Effector memory CD4-positive, alpha-beta T cell (primary cell): ENCODE results near the gene PCDHA4.
"Not testable (repeated sequence)": the region's sequence is repeated elsewhere in the genome, so short reads cannot be mapped to it uniquely, and the experiment has no call there.

Experiments
- DNase-seq, 3 donors: peaks; one replicate each; pipeline ENCODE4 v3.0.0-alpha.2; 2020
- H3K27ac ChIP-seq: 2 replicates; pipeline ENCODE4 v1.7.0; 2013; ENCODE audit warnings: mild to moderate bottlenecking, low read length, moderate library complexity; ENCODE audit not compliant: insufficient read depth, poor library complexity, severe bottlenecking
- H3K27me3 ChIP-seq: replicated peaks from 2 replicates; pipeline ENCODE4 v1.7.0; 2013; ENCODE audit warnings: mild to moderate bottlenecking, low read length; ENCODE audit not compliant: insufficient read depth, control insufficient read depth, poor library complexity, severe bottlenecking
- H3K36me3 ChIP-seq: 2 replicates; pipeline ENCODE4 v1.7.0; 2013; ENCODE audit warnings: mild to moderate bottlenecking, low read length, moderate library complexity; ENCODE audit not compliant: control insufficient read depth, insufficient read depth
- H3K4me1 ChIP-seq: 2 replicates; pipeline ENCODE4 v1.7.0; 2013; ENCODE audit warnings: low read length, mild to moderate bottlenecking; ENCODE audit not compliant: control insufficient read depth, insufficient read depth, poor library complexity, severe bottlenecking
- H3K4me3 ChIP-seq: 2 replicates; pipeline ENCODE4 v1.7.0; 2013; ENCODE audit warnings: low read length, low read depth, mild to moderate bottlenecking; ENCODE audit not compliant: insufficient read depth, poor library complexity, severe bottlenecking
- H3K9me3 ChIP-seq: 2 replicates; pipeline ENCODE4 v1.7.0; 2013; ENCODE audit warnings: mild to moderate bottlenecking, low read length, moderate library complexity; ENCODE audit not compliant: control insufficient read depth
- total RNA-seq, 3 donors: gene quantifications; one replicate each; lab custom pipeline; 2026; lab: John Stamatoyannopoulos, UW

The PCDHA4 gene
- total RNA-seq: 0 reads per million in 3 donors

DNA sequence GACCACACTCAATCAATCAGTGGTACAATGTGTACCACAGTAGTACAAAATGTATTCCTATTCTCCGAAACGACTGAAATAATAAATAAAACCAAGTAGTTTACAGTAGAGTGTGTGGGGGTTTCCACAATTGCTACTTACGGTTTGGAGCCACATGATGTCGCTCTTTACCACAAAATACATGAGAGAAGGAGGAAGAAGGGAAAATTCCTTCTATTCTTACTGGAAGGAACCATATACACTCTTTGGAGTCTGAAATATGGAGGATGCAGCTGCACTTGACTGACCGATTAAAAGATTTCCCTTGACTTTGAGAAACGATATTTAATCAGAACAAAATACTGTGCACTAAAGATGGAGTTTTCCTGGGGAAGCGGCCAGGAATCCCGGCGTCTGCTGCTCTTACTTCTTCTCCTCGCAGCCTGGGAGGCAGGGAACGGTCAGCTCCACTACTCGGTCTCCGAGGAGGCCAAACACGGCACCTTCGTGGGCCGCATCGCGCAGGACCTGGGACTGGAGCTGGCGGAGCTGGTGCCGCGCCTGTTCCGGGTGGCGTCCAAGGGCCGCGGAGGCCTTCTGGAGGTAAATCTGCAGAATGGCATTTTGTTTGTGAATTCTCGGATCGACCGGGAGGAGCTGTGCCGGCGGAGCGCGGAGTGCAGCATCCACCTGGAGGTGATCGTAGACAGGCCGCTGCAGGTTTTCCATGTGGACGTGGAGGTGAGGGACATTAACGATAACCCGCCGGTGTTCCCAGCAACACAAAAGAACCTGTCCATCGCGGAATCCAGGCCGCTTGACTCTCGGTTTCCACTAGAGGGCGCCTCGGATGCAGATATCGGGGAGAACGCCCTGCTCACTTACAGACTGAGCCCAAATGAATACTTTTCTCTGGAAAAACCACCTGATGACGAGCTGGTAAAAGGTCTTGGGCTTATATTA is at the start of gene PCDHA4:
Gene PCDHA4, plus strand, starts transcription at position 235 of the 942 bp plus-strand sequence.
- H3K4me1 ChIP-seq: no peaks in the 10 kb centered on the region
- no peak within 1 kb of the TSS for H3K4me3 ChIP-seq
- H3K36me3 ChIP-seq: no peaks in the 10 kb centered on the region
- H3K27ac ChIP-seq: no peak within 1 kb of the TSS
- H3K27me3 ChIP-seq: peaks cover 8% of the 10 kb centered on the region
- no peak for DNase-seq
- H3K9me3 ChIP-seq: no peaks in the 10 kb centered on the region

DNA sequence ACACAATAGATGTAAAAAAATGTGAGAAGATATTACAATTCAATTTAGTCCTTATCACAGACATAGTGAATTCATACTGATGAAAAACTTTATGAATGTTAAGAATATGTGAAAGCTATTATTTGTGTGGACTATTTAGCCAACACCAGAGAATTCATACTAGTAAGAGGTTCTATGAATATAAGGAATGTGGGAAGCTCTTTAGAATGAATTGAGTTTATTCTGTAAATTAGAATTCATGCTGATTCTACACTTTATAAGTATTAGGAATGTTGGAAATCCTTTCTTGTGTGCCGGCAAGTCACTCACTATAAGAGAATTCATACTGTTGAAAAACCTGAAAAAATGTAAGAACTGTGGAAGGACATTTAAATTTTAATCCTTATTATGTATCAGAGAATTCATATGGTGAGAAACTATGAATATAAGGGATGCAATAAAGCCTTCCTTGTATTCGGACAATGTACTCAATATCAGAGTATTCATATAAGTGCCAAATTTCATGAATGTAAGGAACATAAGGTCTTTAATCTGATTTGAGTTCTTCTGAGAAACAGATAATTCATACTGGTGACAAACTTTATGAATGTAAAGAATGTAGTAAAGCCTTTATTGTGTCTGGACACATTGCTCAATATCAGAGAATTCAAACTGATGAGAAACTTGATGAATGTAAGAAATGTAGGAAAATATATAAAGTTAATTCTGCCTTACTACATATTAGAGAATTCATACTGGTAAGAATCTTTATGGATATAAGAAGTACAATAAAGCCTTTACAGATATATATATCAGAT is 42.5 kb upstream of the PCDHA4 start:
- Histone ChIP-seq H3K27ac (no peak overlapping the region), H3K27me3 (no peaks in the 10 kb centered on the region), H3K36me3 (no peaks in the 10 kb centered on the region), H3K4me1 (no peaks in the 10 kb centered on the region), H3K4me3 (no peak overlapping the region), H3K9me3 (peaks cover 33% of the 10 kb centered on the region)
- no peak for DNase-seq

DNA sequence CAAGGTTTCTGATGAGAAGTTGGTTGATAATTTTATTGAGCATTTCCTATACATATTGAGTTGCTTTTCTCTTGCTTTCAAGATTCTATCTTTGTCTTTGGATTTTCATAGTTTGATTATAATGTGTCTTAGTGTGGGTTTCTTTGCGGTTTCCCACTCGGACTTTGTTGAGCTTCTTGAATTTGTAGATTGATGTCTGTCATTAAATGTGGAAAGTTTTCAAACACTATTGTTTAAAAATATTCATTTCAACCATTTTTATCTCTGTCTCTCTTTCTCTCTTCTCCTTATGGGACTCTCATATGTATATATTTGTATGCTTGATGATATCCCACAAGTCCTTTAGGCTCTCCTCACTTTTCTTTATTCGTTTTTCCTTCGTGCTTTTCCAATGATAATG is 39.4 kb upstream of the PCDHA4 start:
- no peak overlapping the region for H3K4me3 ChIP-seq
- no peaks in the 10 kb centered on the region for H3K36me3 ChIP-seq
- no peaks in the 10 kb centered on the region for H3K4me1 ChIP-seq
- H3K27me3 ChIP-seq: no peaks in the 10 kb centered on the region
- DNase-seq: no peak
- no peak overlapping the region for H3K27ac ChIP-seq
- peaks cover 30% of the 10 kb centered on the region for H3K9me3 ChIP-seq

DNA sequence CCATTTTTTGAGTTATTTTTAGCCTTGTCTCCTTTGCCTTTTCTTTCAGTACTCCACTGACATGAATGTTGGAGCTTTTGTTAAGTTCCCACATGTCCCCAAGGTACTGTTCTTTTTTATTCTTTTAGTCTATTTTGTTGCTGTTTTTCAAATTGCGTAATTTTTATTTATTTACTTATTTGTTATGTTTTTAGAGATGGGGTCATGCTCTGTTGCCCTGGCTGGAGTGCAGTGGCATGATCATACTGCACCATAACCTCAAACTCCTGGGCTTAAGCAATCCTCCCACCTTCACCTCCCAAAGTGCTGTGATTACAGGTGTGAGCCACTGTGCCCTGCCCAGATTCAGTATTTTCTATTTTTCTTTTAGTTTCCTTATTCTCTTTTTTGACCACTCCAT is 26.4 kb upstream of the PCDHA4 start:
- no peak overlapping the region for H3K4me3 ChIP-seq
- DNase-seq: no peak
- no peak overlapping the region for H3K27ac ChIP-seq
- no peaks in the 10 kb centered on the region for H3K27me3 ChIP-seq
- no peaks in the 10 kb centered on the region for H3K4me1 ChIP-seq
- peaks cover 5% of the 10 kb centered on the region for H3K9me3 ChIP-seq
- no peaks in the 10 kb centered on the region for H3K36me3 ChIP-seq

DNA sequence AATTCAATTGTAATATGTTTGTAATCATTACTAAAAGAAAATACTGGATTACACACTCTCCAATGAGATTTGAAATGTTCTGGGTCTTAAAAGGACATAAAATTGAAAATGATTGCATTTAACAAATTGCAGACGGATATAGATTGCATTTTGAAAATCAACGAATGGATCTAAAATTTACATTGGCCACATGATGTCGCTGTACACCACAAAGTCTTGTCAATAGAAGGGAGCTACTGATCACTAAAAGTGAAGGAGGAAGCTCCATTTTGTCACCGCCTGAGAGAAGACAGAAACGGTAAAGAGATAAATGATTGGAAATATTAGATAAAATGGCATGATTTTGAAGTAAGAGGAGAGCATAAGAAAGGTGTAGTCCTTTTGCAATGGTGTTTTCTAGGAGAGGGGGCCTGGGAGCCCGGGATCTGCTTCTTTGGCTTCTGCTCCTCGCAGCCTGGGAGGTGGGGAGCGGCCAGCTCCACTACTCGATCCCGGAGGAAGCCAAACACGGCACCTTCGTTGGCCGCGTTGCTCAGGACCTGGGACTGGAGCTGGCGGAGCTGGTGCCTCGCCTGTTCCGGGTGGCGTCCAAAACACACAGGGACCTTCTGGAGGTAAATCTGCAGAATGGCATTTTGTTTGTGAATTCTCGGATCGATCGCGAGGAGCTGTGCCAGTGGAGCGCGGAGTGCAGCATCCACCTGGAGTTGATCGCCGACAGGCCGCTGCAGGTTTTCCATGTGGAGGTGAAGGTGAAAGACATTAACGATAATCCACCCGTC is 20.8 kb upstream of the PCDHA4 start, which contains the start of gene PCDHA1:
Gene PCDHA1, plus strand, starts transcription at position 236 of the 782 bp plus-strand sequence.
- H3K36me3 ChIP-seq: no peaks in the 10 kb centered on the region
- no peaks in the 10 kb centered on the region for H3K4me1 ChIP-seq
- H3K9me3 ChIP-seq: peaks cover 10% of the 10 kb centered on the region
- H3K27ac ChIP-seq: no peak within 1 kb of the TSS
- H3K27me3 ChIP-seq: no peaks in the 10 kb centered on the region
- no peak for DNase-seq
- no peak within 1 kb of the TSS for H3K4me3 ChIP-seq

DNA sequence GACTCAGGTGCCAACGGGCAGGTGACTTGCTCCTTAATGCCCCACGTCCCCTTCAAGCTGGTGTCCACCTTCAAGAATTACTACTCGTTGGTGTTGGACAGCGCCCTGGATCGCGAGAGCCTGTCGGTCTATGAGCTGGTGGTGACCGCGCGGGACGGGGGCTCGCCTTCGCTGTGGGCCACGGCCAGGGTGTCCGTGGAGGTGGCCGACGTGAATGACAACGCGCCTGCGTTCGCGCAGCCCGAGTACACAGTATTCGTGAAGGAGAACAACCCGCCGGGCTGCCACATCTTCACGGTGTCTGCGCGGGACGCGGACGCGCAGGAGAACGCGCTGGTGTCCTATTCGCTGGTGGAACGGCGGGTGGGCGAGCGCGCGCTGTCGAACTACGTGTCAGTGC is 19.4 kb upstream of the PCDHA4 start:
- H3K4me1 ChIP-seq: not testable (repeated sequence)

DNA sequence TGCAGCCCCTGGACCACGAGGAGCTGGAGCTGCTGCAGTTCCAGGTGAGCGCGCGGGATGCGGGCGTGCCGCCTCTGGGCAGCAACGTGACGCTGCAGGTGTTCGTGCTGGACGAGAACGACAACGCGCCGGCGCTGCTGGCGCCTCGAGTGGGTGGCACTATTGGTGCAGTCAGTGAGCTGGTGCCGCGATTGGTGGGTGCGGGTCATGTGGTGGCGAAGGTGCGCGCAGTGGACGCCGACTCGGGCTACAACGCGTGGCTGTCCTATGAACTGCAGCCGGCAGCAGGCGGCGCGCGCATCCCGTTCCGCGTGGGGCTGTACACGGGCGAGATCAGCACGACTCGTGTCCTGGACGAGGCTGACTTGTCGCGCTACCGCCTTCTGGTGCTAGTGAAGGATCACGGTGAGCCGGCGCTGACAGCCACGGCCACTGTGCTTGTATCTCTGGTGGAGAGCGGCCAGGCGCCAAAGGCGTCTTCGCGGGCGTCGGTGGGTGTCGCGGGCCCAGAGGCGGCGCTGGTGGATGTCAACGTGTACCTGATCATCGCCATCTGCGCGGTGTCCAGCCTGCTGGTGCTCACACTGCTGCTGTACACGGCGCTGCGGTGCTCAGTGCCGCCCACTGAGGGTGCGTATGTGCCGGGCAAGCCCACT is 18.9 kb upstream of the PCDHA4 start:
- H3K4me1 ChIP-seq, H3K27me3 ChIP-seq, H3K9me3 ChIP-seq: not testable (repeated sequence)

More for the DNA sequence above, 19.4 kb upstream of the PCDHA4 start:
- peaks cover 10% of the 10 kb centered on the region for H3K9me3 ChIP-seq
- DNase-seq, H3K27ac ChIP-seq, H3K4me3 ChIP-seq, H3K36me3 ChIP-seq, H3K27me3 ChIP-seq: not testable (repeated sequence)

DNA sequence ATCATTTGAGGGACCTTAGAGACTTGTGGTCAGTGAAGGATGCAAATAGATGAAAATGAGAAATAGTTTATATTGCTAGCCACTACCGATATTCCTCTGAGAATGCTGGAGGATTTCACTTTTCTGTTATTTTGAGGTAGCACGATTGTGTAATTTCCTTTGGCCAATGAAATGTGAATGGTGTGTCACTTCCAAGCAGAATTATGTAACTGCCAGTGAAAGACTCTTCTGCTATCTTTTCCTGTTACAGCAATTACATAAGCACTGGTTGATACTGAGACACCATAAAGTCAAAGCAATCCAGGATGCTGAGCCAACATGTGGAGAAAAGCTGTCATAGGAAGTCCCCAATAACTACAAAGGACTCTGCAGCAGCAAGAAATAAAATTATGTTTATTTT is 15.8 kb upstream of the PCDHA4 start:
- H3K4me1 ChIP-seq: no peaks in the 10 kb centered on the region
- no peaks in the 10 kb centered on the region for H3K36me3 ChIP-seq
- H3K27ac ChIP-seq: no peak overlapping the region
- H3K4me3 ChIP-seq: no peak overlapping the region
- no peaks in the 10 kb centered on the region for H3K27me3 ChIP-seq
- DNase-seq: no peak
- H3K9me3 ChIP-seq: peaks cover 11% of the 10 kb centered on the region

More for the DNA sequence above, 18.9 kb upstream of the PCDHA4 start:
- not testable (repeated sequence) for H3K27ac ChIP-seq, H3K4me3 ChIP-seq, H3K36me3 ChIP-seq, DNase-seq

DNA sequence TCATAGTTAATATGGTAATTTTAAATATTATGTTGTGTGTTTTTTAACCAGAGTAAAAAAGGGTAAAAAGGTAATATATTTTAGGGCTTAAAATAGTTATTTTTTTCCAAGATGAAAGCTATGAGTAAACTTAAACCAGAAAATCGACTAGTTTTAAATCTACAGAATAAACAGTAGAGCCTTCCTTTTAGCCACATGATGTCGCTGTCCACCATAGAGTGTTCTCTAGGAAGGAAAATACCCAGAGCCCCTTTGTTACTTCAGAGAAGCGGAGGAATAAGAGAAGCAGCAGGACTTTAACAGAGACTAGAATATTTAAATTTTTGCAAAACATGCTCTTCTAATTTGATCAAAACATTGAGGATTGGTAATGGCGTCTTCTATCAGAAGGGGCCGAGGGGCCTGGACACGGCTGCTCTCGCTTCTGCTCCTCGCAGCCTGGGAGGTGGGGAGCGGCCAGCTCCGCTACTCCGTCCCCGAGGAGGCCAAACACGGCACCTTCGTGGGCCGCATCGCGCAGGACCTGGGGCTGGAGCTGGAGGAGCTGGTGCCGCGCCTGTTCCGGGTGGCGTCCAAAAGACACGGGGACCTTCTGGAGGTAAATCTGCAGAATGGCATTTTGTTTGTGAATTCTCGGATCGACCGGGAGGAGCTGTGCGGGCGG is 12.1 kb upstream of the PCDHA4 start, which contains the start of gene PCDHA2:
Gene PCDHA2, plus strand, starts transcription at position 258 of the 664 bp plus-strand sequence.
- H3K9me3 ChIP-seq: peaks cover 7% of the 10 kb centered on the region

More for the DNA sequence above, 12.1 kb upstream of the PCDHA4 start, which contains the start of gene PCDHA2:
- Histone ChIP-seq H3K4me3 (no peak within 1 kb of the TSS), H3K27me3 (no peaks in the 10 kb centered on the region), H3K27ac (no peak within 1 kb of the TSS), H3K4me1 (no peaks in the 10 kb centered on the region), H3K36me3 (no peaks in the 10 kb centered on the region)
- DNase-seq: no peak
